ENCODE measurements around the gene ASL.
"Not testable (repeated sequence)": the region's sequence is repeated elsewhere in the genome, so short reads cannot be mapped to it uniquely, and the experiment has no call there.

ASL gene

GRCh38 chr7:66119245-66119850 lies 43.7 kb downstream of the ASL start:
- DNase-seq = no peak

- no peak for DNase-seq
These were observed 47.5 kb downstream of the ASL start for GRCh38 chr7:66123175-66123528.

- not testable (repeated sequence) for DNase-seq
These were observed 48.9 kb downstream of the ASL start for GRCh38 chr7:66124569-66124861.

GRCh38 chr7:66125052-66125694 lies 49.6 kb downstream of the ASL start:
- no peak for DNase-seq

- not testable (repeated sequence) for DNase-seq
These were observed 50.2 kb downstream of the ASL start for GRCh38 chr7:66125781-66126352.

GRCh38 chr7:66127172-66127571 lies 51.6 kb downstream of the ASL start:
- DNase-seq = not testable (repeated sequence)

- DNase-seq = no peak
These were observed 63.6 kb downstream of the ASL start for GRCh38 chr7:66138994-66139752.

- no peak for DNase-seq
These were observed 65.3 kb downstream of the ASL start for GRCh38 chr7:66140924-66141323.

GRCh38 chr7:66142334-66142733 lies 66.7 kb downstream of the ASL start:
- DNase-seq = no peak

- DNase-seq = no peak
These were observed 67.4 kb downstream of the ASL start for GRCh38 chr7:66142996-66143395.

All from effector CD4-positive, alpha-beta T cell (primary cell).